GM12874 (cell line): Measurements from ENCODE around the gene UCHL1.

Source experiments
- TF ChIP-seq, protein P1 (sequence below): IDR thresholded peaks from 2 replicates; pipeline ENCODE4 v1.5.1; 2011; ENCODE audit warnings: low read depth, mild to moderate bottlenecking, control low read depth, low read length, moderate library complexity; ENCODE audit not compliant: insufficient read depth

The UCHL1 gene

DNA sequence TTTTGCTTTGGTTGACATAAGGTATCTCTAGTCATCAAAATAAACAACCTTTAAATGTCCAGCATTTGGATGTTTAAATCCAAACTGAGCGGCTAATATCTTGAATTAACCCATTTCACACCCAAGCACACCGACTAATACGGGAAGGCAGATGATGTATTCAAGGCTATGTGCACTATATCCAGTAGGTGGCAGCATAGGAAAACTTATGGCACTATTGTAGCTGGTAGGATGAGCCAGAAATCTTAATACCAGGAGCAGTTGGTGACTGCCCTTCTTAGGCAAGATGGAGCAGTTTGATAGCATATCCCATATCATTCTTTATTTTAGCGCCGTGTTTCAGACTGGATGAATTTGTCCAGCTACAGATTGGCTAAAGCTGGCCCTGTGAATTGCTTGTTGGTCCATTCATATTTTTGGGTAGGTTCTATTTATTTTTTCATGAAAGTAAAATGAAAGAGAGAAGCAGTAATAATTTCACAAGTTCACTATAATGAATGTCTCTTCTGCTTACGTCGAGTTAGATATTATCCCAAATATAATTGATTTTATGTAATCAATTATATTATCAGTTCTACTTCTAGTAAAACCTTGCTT lies 24.4 kb downstream of the UCHL1 start:
- TF ChIP-seq, protein P1, sequence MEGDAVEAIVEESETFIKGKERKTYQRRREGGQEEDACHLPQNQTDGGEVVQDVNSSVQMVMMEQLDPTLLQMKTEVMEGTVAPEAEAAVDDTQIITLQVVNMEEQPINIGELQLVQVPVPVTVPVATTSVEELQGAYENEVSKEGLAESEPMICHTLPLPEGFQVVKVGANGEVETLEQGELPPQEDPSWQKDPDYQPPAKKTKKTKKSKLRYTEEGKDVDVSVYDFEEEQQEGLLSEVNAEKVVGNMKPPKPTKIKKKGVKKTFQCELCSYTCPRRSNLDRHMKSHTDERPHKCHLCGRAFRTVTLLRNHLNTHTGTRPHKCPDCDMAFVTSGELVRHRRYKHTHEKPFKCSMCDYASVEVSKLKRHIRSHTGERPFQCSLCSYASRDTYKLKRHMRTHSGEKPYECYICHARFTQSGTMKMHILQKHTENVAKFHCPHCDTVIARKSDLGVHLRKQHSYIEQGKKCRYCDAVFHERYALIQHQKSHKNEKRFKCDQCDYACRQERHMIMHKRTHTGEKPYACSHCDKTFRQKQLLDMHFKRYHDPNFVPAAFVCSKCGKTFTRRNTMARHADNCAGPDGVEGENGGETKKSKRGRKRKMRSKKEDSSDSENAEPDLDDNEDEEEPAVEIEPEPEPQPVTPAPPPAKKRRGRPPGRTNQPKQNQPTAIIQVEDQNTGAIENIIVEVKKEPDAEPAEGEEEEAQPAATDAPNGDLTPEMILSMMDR, result peak; percentile 65; the same call in 1 of the 2 replicates

DNA sequence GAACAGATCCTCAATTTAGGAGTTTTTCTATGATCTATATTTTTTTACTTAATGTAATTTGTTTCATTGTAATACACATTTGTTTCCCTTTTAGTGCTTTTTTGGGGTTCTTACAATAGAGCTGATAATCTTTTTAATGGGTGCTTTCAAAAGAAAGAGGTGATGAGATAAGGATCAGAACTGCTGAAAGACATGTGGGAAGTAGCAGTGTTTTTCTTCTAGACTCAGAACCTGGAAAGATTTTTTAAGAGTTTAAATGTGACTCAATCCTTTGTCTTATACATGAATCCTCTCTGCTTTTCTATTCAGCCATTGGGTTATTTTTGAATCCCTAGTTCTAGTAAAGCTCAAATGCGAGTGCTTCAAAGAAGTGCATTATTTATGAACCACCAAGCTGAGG lies 25.6 kb downstream of the UCHL1 start:
- TF ChIP-seq, protein P1, result no peak

DNA sequence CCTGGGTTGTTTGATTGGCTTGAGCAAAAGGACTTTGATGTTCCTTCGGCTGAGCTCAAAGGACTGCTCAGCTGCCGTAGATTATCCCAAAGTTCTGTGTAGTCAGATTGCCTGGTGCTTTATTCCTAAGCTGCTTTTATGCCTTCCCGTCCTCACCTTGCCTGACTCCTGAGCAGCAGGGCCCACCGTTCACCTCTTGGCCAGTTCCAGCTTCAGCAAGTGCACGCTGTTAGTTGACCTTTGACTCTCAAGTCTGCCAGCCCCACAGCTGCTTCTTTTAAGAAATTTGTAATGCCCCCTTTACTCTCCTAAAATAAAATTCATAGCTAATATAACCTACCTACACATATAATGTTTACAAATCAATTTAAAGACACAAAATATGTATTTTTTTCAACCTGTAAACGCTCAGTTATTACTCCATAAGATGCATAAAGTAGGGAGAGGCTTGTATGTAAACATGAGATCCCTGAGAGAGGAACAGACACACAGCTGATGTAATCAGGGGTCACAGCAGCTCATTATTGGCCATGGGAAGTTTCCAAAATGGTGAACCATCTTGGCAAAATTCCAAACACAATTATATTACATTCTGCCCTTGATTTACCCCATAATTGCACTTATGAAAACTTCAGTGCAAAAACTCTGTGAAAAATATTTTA lies 28.6 kb downstream of the UCHL1 start:
- TF ChIP-seq, protein P1, result no peak

DNA sequence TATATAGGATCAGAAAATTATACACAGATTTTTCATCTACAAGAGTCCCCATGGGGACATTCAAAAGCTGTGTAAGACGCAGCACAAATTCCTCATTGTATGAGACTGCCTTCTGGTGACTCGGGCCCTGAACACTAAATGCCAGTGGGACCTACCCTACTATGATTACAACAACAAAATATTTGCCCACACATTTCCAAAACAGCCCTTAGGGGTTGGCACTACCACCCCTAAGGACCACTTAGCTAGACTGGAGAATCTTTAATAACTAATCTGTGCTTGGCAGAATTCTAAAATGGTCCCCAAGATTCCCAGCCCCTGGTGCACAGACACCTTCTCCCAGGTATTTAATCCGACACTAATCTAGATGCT lies 29.1 kb downstream of the UCHL1 start:
- TF ChIP-seq, protein P1, result no peak

DNA sequence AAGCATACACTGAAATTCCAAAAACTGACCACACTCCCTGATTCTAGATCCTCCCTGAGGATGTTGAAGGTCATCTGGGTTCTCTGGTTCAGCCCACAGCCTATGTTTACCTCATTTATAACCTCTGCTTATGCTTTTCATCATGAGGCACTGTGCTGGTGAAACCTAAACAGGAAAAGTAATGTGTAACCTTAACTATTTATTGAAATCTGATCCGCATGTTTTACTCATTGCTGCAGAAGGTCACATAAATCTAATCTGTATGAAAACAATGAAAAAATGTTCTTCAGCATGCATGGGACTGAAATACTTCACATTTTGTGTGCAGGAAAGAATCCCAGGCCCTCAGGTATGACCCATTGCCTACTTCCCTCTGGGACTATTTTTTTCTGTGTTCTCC lies 30.3 kb downstream of the UCHL1 start:
- TF ChIP-seq, protein P1, result no peak

DNA sequence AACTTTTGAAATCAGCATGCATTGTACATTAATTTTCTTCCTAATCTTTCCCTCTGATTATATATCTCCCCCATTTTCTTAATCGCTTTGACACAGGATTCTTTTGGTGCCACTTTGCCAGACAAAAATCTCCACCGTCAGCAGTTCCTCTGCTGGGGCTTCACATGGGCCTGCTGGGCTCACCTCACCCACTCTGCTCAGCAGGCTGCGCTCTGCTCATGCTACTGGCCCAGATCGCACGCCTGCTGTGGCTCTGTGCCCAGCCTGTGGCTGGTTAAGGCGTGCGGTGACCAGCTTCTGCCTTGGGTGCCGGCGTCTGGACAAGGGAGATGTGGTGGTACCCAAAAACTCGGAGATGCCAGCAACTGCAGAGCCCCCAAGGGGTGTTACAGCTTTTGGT lies 31.1 kb downstream of the UCHL1 start:
- TF ChIP-seq, protein P1, result no peak

DNA sequence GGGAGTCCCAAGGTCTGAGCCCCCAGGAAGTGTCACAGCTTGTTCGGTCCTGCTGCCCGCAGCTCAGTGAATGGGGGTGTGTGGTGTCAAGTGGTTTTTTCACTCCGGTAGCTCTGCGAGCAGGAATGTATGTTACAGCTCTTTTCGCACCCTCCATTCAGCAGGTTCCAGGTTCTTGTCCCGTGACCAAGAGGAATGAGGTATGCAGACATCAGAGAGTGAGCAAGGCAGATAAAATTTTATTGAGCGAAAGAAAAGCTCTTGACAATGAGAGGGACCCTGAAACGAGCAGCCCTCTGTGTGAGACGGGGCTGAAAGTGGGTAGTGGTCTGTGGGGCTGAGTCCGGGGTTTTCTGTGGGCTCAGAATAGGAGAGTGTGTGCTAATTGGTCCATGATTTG lies 31.5 kb downstream of the UCHL1 start:
- TF ChIP-seq, protein P1, result no peak
